ENCODE data around the gene HEATR9. TPM values are rescaled to one million over a fixed set of nuclear protein-coding genes. Genes with fewer than 3 reads are reported as not detected.

HEATR9 gene
- total and polyA plus RNA-seq, 2 donors (not counting 1 experiment from before 2014, with no cell fraction given) = 0.06 TPM; not detected in 1

GRCh38 chr17:35811759-35812158 lies 56.9 kb downstream of the HEATR9 start:
- TF ChIP-seq, protein P1, sequence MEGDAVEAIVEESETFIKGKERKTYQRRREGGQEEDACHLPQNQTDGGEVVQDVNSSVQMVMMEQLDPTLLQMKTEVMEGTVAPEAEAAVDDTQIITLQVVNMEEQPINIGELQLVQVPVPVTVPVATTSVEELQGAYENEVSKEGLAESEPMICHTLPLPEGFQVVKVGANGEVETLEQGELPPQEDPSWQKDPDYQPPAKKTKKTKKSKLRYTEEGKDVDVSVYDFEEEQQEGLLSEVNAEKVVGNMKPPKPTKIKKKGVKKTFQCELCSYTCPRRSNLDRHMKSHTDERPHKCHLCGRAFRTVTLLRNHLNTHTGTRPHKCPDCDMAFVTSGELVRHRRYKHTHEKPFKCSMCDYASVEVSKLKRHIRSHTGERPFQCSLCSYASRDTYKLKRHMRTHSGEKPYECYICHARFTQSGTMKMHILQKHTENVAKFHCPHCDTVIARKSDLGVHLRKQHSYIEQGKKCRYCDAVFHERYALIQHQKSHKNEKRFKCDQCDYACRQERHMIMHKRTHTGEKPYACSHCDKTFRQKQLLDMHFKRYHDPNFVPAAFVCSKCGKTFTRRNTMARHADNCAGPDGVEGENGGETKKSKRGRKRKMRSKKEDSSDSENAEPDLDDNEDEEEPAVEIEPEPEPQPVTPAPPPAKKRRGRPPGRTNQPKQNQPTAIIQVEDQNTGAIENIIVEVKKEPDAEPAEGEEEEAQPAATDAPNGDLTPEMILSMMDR (IDR thresholded peaks at IDR 0.05) = no peak
- TF ChIP-seq EZH2 (IDR thresholded peaks at IDR 0.05; ENCODE audit: borderline replicate concordance, insufficient read depth, low read depth, low read length, poor library complexity, severe bottlenecking) = no peak
- Histone ChIP-seq H3K79me2 (ENCODE audit: control insufficient read depth, insufficient read depth, low read length) (peaks cover 73% of the 10 kb centered on the region), H3K27ac (ENCODE audit: low read length in 2 of 2) (no peak overlapping the region), H3K27me3 (replicated peaks in 1 of 4; ENCODE audit: control extremely low read depth in 1 of 4, control insufficient read depth in 3 of 4, insufficient read depth in 4 of 4, low read length in 3 of 4) (no peaks in the 10 kb centered on the region), H3K36me3 (replicated peaks in 1 of 2; ENCODE audit: control extremely low read depth in 1 of 2, control insufficient read depth in 1 of 2, extremely low read depth in 1 of 2, insufficient read depth in 2 of 2, low read length in 1 of 2) (peaks cover 3 to 8% of the 10 kb centered on the region in 2 experiments), H3K4me3 (ENCODE audit: control extremely low read depth in 1 of 5, extremely low read depth in 1 of 5, insufficient read depth in 1 of 5, low read depth in 2 of 5, low read length in 4 of 5) (no peak overlapping the region), H4K20me1 (ENCODE audit: control insufficient read depth, insufficient read depth, low read length, poor library complexity, severe bottlenecking) (peaks cover 50% of the 10 kb centered on the region), H3K9me3 (ENCODE audit: control extremely low read depth in 1 of 3, control insufficient read depth in 2 of 3, insufficient read depth in 1 of 3, low read length in 2 of 3) (no peaks in the 10 kb centered on the region), H3K4me2 (replicated peaks; ENCODE audit: low read depth, low read length, poor library complexity, severe bottlenecking) (peak overlapping the region; percentile 17), H3K4me1 (ENCODE audit: control insufficient read depth in 2 of 2, insufficient read depth in 2 of 2, low read length in 2 of 2) (peaks cover 29% of the 10 kb centered on the region in 2 donors), H2AFZ (ENCODE audit: insufficient read depth, low read depth, low read length, poor library complexity, severe bottlenecking) (no peak overlapping the region), H3K9ac (ENCODE audit: low read length) (no peak overlapping the region)
- ChIA-PET CTCF (interaction anchor here (1.1 to 8.7 kb wide), 2 partner anchors 19 to 44 kb away, joined by 3 to 349 read pairs; no protein-coding TSS in a partner anchor), POLR2A (no interaction called here)
- Mint-ChIP-seq H3K4me3 (peak overlapping the region; percentile 6), H3K27me3 (no peaks in the 10 kb centered on the region), H3K9me3 (ENCODE audit: insufficient read depth) (no peaks in the 10 kb centered on the region), H3K27ac (no peak overlapping the region), H3K4me1 (peaks cover 61% of the 10 kb centered on the region)
- no peak for ATAC-seq (ENCODE audit: low read depth)
- intact Hi-C loops (cut with micrococcal nuclease) = no loop called here
- no peak for DNase-seq
- 71% methylated on average over 1 of the region's 6 CpGs for WGBS (ENCODE audit: insufficient coverage)

- no peak for ATAC-seq (ENCODE audit: low read depth)
- H2AFZ ChIP-seq (ENCODE audit: insufficient read depth, low read depth, low read length, poor library complexity, severe bottlenecking) = peak overlapping the region; percentile 60
Observed at GRCh38 chr17:35809855-35810461, 58.7 kb downstream of the HEATR9 start.

More at GRCh38 chr17:35809855-35810461, 58.7 kb downstream of the HEATR9 start:
- Mint-ChIP-seq H3K4me3 (peak overlapping the region; percentile 92), H3K9me3 (ENCODE audit: insufficient read depth) (no peaks in the 10 kb centered on the region), H3K27me3 (no peaks in the 10 kb centered on the region), H3K4me1 (peaks cover 47% of the 10 kb centered on the region), H3K27ac (peak overlapping the region; percentile 97)
- ChIA-PET CTCF (interaction anchor here (0.6 to 8.7 kb wide), 8 partner anchors 10 to 197 kb away, joined by 3 to 349 read pairs (median 6); partner anchors contain the start of gene C17orf50), POLR2A (interaction anchor here (1.4 to 2.8 kb wide), 4 partner anchors 10 to 231 kb away, joined by 3 to 33 read pairs (median 8); partner anchors contain the start of gene PEX12)
- H3K36me3 ChIP-seq (replicated peaks in 1 of 2; ENCODE audit: control extremely low read depth in 1 of 2, control insufficient read depth in 1 of 2, extremely low read depth in 1 of 2, insufficient read depth in 2 of 2, low read length in 1 of 2) = no peaks in the 10 kb centered on the region
- intact Hi-C loops (cut with micrococcal nuclease) = loop anchor here (1.0 to 10.0 kb wide), 4 partner anchors 46 to 242 kb away; partner anchors contain the start of gene AP2B1
- H3K4me1 ChIP-seq (ENCODE audit: control insufficient read depth in 2 of 2, insufficient read depth in 2 of 2, low read length in 2 of 2) = peaks cover 29% of the 10 kb centered on the region in 2 donors
- peaks cover 41% of the 10 kb centered on the region for H4K20me1 ChIP-seq (ENCODE audit: control insufficient read depth, insufficient read depth, low read length, poor library complexity, severe bottlenecking)
- no peak for DNase-seq
- H3K27ac ChIP-seq (ENCODE audit: low read length in 2 of 2) = peak overlapping the region; percentile 91 to 93
- TF ChIP-seq, protein P1 (IDR thresholded peaks at IDR 0.05) = no peak
- TF ChIP-seq EZH2 (IDR thresholded peaks at IDR 0.05; ENCODE audit: borderline replicate concordance, insufficient read depth, low read depth, low read length, poor library complexity, severe bottlenecking) = no peak
- WGBS (ENCODE audit: insufficient coverage) = 0% methylated on average over 17 of the region's 24 CpGs
- peak overlapping the region; percentile 85 for H3K4me2 ChIP-seq (replicated peaks; ENCODE audit: low read depth, low read length, poor library complexity, severe bottlenecking)
- H3K27me3 ChIP-seq (replicated peaks in 1 of 4; ENCODE audit: control extremely low read depth in 1 of 4, control insufficient read depth in 3 of 4, insufficient read depth in 4 of 4, low read length in 3 of 4) = no peaks in the 10 kb centered on the region
- peak overlapping the region; percentile 67 to 91 (median 88) for H3K4me3 ChIP-seq (ENCODE audit: control extremely low read depth in 1 of 5, extremely low read depth in 1 of 5, insufficient read depth in 1 of 5, low read depth in 2 of 5, low read length in 4 of 5)
- peaks cover 56% of the 10 kb centered on the region for H3K79me2 ChIP-seq (ENCODE audit: control insufficient read depth, insufficient read depth, low read length)
- peak overlapping the region; percentile 97 for H3K9ac ChIP-seq (ENCODE audit: low read length)
- H3K9me3 ChIP-seq (ENCODE audit: control extremely low read depth in 1 of 3, control insufficient read depth in 2 of 3, insufficient read depth in 1 of 3, low read length in 2 of 3) = no peaks in the 10 kb centered on the region
